HG03378 (cell line): Measurements from ENCODE around the gene ID2.

ENCODE experiments used
- ATAC-seq: cut with Tn5 transposase; IDR thresholded peaks from one replicate; pipeline ENCODE4 v1.9.1; 2021; ENCODE audit warnings: mild to moderate bottlenecking, moderate library complexity; ENCODE audit not compliant: unreplicated experiment

ID2 gene

GRCh38 chr2:8647462-8647857 lies 34.4 kb upstream of the ID2 start:
- ATAC-seq, result no peak

- ATAC-seq, result no peak
Observed at GRCh38 chr2:8648441-8649213, 33.2 kb upstream of the ID2 start.

GRCh38 chr2:8649718-8650117 lies 32.1 kb upstream of the ID2 start:
- no peak for ATAC-seq

- ATAC-seq, result no peak
Observed at GRCh38 chr2:8650256-8650655, 31.6 kb upstream of the ID2 start.

- ATAC-seq, result no peak
Observed at GRCh38 chr2:8652774-8653426, 29.0 kb upstream of the ID2 start.

GRCh38 chr2:8653485-8653884 lies 28.4 kb upstream of the ID2 start:
- no peak for ATAC-seq

- no peak for ATAC-seq
Observed at GRCh38 chr2:8654041-8654440, 27.8 kb upstream of the ID2 start.

GRCh38 chr2:8654483-8654882 lies 27.4 kb upstream of the ID2 start:
- no peak for ATAC-seq

- ATAC-seq, result no peak
Observed at GRCh38 chr2:8656160-8656641, 25.7 kb upstream of the ID2 start.

- no peak for ATAC-seq
Observed at GRCh38 chr2:8656811-8657210, 25.0 kb upstream of the ID2 start.

- ATAC-seq, result no peak
Observed at GRCh38 chr2:8657423-8658062, 24.3 kb upstream of the ID2 start.

GRCh38 chr2:8658064-8658862 lies 23.6 kb upstream of the ID2 start:
- ATAC-seq, result no peak

- ATAC-seq, result no peak
Observed at GRCh38 chr2:8659092-8659734, 22.6 kb upstream of the ID2 start.

GRCh38 chr2:8659735-8660492 lies 21.9 kb upstream of the ID2 start:
- no peak for ATAC-seq

GRCh38 chr2:8661235-8661634 lies 20.6 kb upstream of the ID2 start:
- no peak for ATAC-seq

GRCh38 chr2:8661736-8662135 lies 20.1 kb upstream of the ID2 start:
- no peak for ATAC-seq

GRCh38 chr2:8662239-8662879 lies 19.5 kb upstream of the ID2 start:
- no peak for ATAC-seq

GRCh38 chr2:8663997-8664396 lies 17.9 kb upstream of the ID2 start:
- ATAC-seq, result no peak

- ATAC-seq, result no peak
Observed at GRCh38 chr2:8666581-8666980, 15.3 kb upstream of the ID2 start.
